Hepatocyte (in vitro differentiated cells): ENCODE results near the gene ETFDH.

Experiments
- CTCF ChIP-seq: fragments of 200-600 bp; sonication (generic); IDR thresholded peaks from 2 replicates; pipeline ENCODE4 v1.5.1; 2016; ENCODE audit warnings: antibody characterized with exemption, mild to moderate bottlenecking; ENCODE audit not compliant: poor library complexity
- EZH2 ChIP-seq: fragments of 200-600 bp; sonication (generic); IDR thresholded peaks from 2 replicates; pipeline ENCODE4 v1.6.1; 2016; ENCODE audit warnings: antibody characterized with exemption, mild to moderate bottlenecking, borderline replicate concordance

GRCh38 chr4:158681629-158682028 lies 9.5 kb downstream of the ETFDH start:
- TF ChIP-seq CTCF (no peak), EZH2 (no peak)
